B cell (primary cell): ENCODE results near the gene KNG1. TPM values are rescaled to one million over a fixed set of nuclear protein-coding genes. Genes with fewer than 3 reads are reported as not detected.
A peak's percentile ranks its signal among the peaks of the same experiment; 100 is the strongest.

ENCODE experiments used
- ATAC-seq: fragments of 200-7000 bp; cut with Tn5 transposase; one replicate; pipeline ENCODE4 v1.10.0; 2021; ENCODE audit warnings: low read depth, mild to moderate bottlenecking, moderate number of reproducible peaks, moderate library complexity
- CTCF ChIA-PET: fragments of 350-600 bp; sonication (Branson Sonifier 250); formaldehyde crosslinking; loops from one replicate; lab custom pipeline; 2021; ENCODE audit warnings: antibody characterized with exemption, inconsistent platforms; lab: Charles Lee
- POLR2A ChIA-PET: fragments of 350-600 bp; sonication (Branson Sonifier 250); formaldehyde crosslinking; loops from one replicate; lab custom pipeline; 2021; ENCODE audit warnings: antibody characterized with exemption; lab: Charles Lee
- DNase-seq: peaks from one replicate; pipeline ENCODE4 v3.0.0; 2013
- H2AFZ ChIP-seq: 2 replicates; pipeline ENCODE4 v1.6.1; 2012; ENCODE audit warnings: mild to moderate bottlenecking, low read depth, low read length; ENCODE audit not compliant: insufficient read depth, poor library complexity, severe bottlenecking
- H3K27ac ChIP-seq, 2 donors: 1 replicate in 1 of 2; 2 replicates in 1 of 2; pipeline ENCODE4 v1.5.1; 2012 to 2013; ENCODE audit warnings: low read length in 2 of 2, mild to moderate bottlenecking in 2 of 2, moderate library complexity in 1 of 2
- H3K27me3 ChIP-seq, 4 experiments: fragments of 200-600 bp in 1 of 4; sonication (generic) in 1 of 4; replicated peaks in 1 of 4; 1 replicate in 2 of 4; 2 replicates in 2 of 4; pipeline versions ENCODE4 v1.6.1 to v1.7.0; 2013 to 2016; ENCODE audit warnings: low read length in 3 of 4, mild to moderate bottlenecking in 2 of 4, mixed read lengths in 1 of 4, moderate library complexity in 1 of 4; ENCODE audit not compliant: insufficient read depth in 4 of 4, control insufficient read depth in 3 of 4; ENCODE audit errors: control extremely low read depth in 1 of 4
- H3K36me3 ChIP-seq, 2 experiments: replicated peaks in 1 of 2; 1 replicate in 1 of 2; 2 replicates in 1 of 2; pipeline versions ENCODE4 v1.6.1 to v1.7.1; 2013; ENCODE audit warnings: low read length in 1 of 2; ENCODE audit not compliant: insufficient read depth in 2 of 2, control insufficient read depth in 1 of 2; ENCODE audit errors: control extremely low read depth in 1 of 2, extremely low read depth in 1 of 2
- H3K4me1 ChIP-seq, 2 donors: fragments of 200-600 bp in 1 of 2; sonication (generic) in 1 of 2; 1 replicate in 1 of 2; 2 replicates in 1 of 2; pipeline versions ENCODE4 v1.5.1 to v1.6.1; 2013 to 2017; ENCODE audit warnings: low read length in 2 of 2; ENCODE audit not compliant: control insufficient read depth in 2 of 2, insufficient read depth in 2 of 2
- H3K4me2 ChIP-seq: replicated peaks from 2 replicates; pipeline ENCODE3; 2012; ENCODE audit warnings: mild to moderate bottlenecking, low read depth, low read length; ENCODE audit not compliant: poor library complexity, severe bottlenecking
- H3K4me3 ChIP-seq, 5 experiments: fragments of 200-600 bp in 1 of 5; sonication (generic) in 1 of 5; 1 replicate in 3 of 5; 2 replicates in 2 of 5; pipeline versions ENCODE4 v1.5.1 to v1.7.0; 2011 to 2016; ENCODE audit warnings: low read length in 4 of 5, mild to moderate bottlenecking in 4 of 5, low read depth in 2 of 5, control low read depth in 1 of 5, moderate library complexity in 1 of 5; ENCODE audit not compliant: insufficient read depth in 1 of 5; ENCODE audit errors: control extremely low read depth in 1 of 5, extremely low read depth in 1 of 5
- H3K79me2 ChIP-seq: fragments of 200-600 bp; sonication (generic); one replicate; pipeline ENCODE4 v1.6.0; 2016; ENCODE audit warnings: low read length; ENCODE audit not compliant: control insufficient read depth, insufficient read depth
- H3K9ac ChIP-seq: fragments of 200-600 bp; sonication (generic); 2 replicates; pipeline ENCODE4 v1.6.1; 2017; ENCODE audit warnings: mild to moderate bottlenecking, low read length, moderate library complexity
- H3K9me3 ChIP-seq, 3 donors: one replicate each; pipeline versions ENCODE4 v1.6.1 to v1.7.1; 2013; ENCODE audit warnings: low read length in 2 of 3; ENCODE audit not compliant: control insufficient read depth in 2 of 3, insufficient read depth in 1 of 3; ENCODE audit errors: control extremely low read depth in 1 of 3
- H4K20me1 ChIP-seq: 2 replicates; pipeline ENCODE4 v1.6.0; 2012; ENCODE audit warnings: mild to moderate bottlenecking, low read length; ENCODE audit not compliant: insufficient read depth, control insufficient read depth, poor library complexity, severe bottlenecking
- H3K27ac Mint-ChIP-seq: one replicate; pipeline ENCODE4 v1.8.0; 2021; ENCODE audit warnings: mixed read lengths
- H3K27me3 Mint-ChIP-seq: one replicate; pipeline ENCODE4 v1.8.0; 2021; ENCODE audit warnings: mixed read lengths
- H3K4me1 Mint-ChIP-seq: one replicate; pipeline ENCODE4 v1.8.0; 2021; ENCODE audit warnings: mixed read lengths
- H3K4me3 Mint-ChIP-seq: one replicate; pipeline ENCODE4 v1.8.0; 2021; ENCODE audit warnings: mixed read lengths
- H3K9me3 Mint-ChIP-seq: one replicate; pipeline ENCODE4 v1.8.0; 2022; ENCODE audit warnings: mixed read lengths; ENCODE audit not compliant: insufficient read depth
- EZH2 ChIP-seq: IDR thresholded peaks from 2 replicates; pipeline ENCODE4 v1.6.1; 2012; ENCODE audit warnings: borderline replicate concordance, low read depth, mild to moderate bottlenecking, moderate library complexity, low read length; ENCODE audit not compliant: insufficient read depth, poor library complexity, severe bottlenecking
- WGBS: methylation state at CpG from one replicate; pipeline ENCODE4 v1.1.5; 2013; ENCODE audit warnings: missing lambda C conversion rate; ENCODE audit not compliant: insufficient coverage; 5-methylcytosine and 5-hydroxymethylcytosine counted together
- intact Hi-C: fragments of 100-400 bp; cut with micrococcal nuclease; formaldehyde crosslinking; loops from one replicate; pipeline ENCODE4 v1.10.0; 2022
- polyA plus RNA-seq: library from polyadenylated mRNA; depleted of rRNA; stranded (reverse); fragments of >200 nt; gene quantifications from 2 replicates; pipeline ENCODE4 v1.2.3, GENCODE V29; 2012
- total RNA-seq, 2 donors: library from RNA; stranded (reverse); fragments of 120-200 nt in 1 of 2; gene quantifications; 1 replicate in 1 of 2; 2 replicates in 1 of 2; pipeline versions ENCODE4 v1.2.3 to v1.2.4, GENCODE V29; 2013 to 2022
- TF ChIP-seq, protein P1 (sequence below): fragments of 200-600 bp; IDR thresholded peaks from one replicate; pipeline ENCODE4 v1.8.0; 2022; ENCODE audit warnings: antibody characterized with exemption, mild to moderate bottlenecking

Gene KNG1
- total and polyA plus RNA-seq, 2 donors (not counting 1 experiment from before 2014, with no cell fraction given): not detected

- ATAC-seq (no peak), DNase-seq (peak; percentile 36)
- Histone ChIP-seq H4K20me1 (peaks cover 68% of the 10 kb centered on the region), H3K4me2 (no peak overlapping the region), H3K4me3 (no peak overlapping the region), H3K27ac (no peak overlapping the region), H3K9me3 (no peaks in the 10 kb centered on the region), H3K9ac (no peak overlapping the region), H3K27me3 (no peaks in the 10 kb centered on the region), H3K36me3 (peaks cover 5 to 78% of the 10 kb centered on the region in 2 experiments), H3K4me1 (peaks cover 35 to 37% of the 10 kb centered on the region in 2 donors), H3K79me2 (peaks cover 33% of the 10 kb centered on the region), H2AFZ (no peak overlapping the region)
- H3K9me3 Mint-ChIP-seq: no peaks in the 10 kb centered on the region
- 80% methylated on average over 7 of the region's 13 CpGs for WGBS
- intact Hi-C loops: loop anchor here (5.0 to 10.0 kb wide), 2 partner anchors 144 to 1204 kb away; partner anchors contain the start of genes SENP2 and ST6GAL1
- no peak overlapping the region for H3K4me3 Mint-ChIP-seq
- CTCF ChIA-PET: interaction anchor here (0.9 to 1.4 kb wide), 4 partner anchors 17 to 174 kb away, joined by 3 to 5 read pairs (median 3); partner anchors contain the start of gene RFC4
- POLR2A ChIA-PET: interaction anchor here (0.5 kb wide), 1 partner anchor 1793 kb away, joined by 9 read pairs; no protein-coding TSS in a partner anchor
- no peaks in the 10 kb centered on the region for H3K27me3 Mint-ChIP-seq
- H3K27ac Mint-ChIP-seq: peak overlapping the region; percentile 33
- peaks cover 59% of the 10 kb centered on the region for H3K4me1 Mint-ChIP-seq
- no peak for TF ChIP-seq EZH2
- TF ChIP-seq, protein P1, sequence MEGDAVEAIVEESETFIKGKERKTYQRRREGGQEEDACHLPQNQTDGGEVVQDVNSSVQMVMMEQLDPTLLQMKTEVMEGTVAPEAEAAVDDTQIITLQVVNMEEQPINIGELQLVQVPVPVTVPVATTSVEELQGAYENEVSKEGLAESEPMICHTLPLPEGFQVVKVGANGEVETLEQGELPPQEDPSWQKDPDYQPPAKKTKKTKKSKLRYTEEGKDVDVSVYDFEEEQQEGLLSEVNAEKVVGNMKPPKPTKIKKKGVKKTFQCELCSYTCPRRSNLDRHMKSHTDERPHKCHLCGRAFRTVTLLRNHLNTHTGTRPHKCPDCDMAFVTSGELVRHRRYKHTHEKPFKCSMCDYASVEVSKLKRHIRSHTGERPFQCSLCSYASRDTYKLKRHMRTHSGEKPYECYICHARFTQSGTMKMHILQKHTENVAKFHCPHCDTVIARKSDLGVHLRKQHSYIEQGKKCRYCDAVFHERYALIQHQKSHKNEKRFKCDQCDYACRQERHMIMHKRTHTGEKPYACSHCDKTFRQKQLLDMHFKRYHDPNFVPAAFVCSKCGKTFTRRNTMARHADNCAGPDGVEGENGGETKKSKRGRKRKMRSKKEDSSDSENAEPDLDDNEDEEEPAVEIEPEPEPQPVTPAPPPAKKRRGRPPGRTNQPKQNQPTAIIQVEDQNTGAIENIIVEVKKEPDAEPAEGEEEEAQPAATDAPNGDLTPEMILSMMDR: no peak
Measured at GRCh38 chr3:186788482-186789370, 71.6 kb downstream of the KNG1 start.
